GM18517 (cell line): Measurements from ENCODE around the gene BTNL8.

Source experiments
- ATAC-seq: cut with Tn5 transposase; IDR thresholded peaks from one replicate; pipeline ENCODE4 v1.9.1; 2021; ENCODE audit warnings: mild to moderate bottlenecking, moderate library complexity; ENCODE audit not compliant: unreplicated experiment

The BTNL8 gene

GRCh38 chr5:180898621-180899246 lies at the start of gene BTNL8:
TSS of gene BTNL8 (plus strand) at chr5:180899159. CDS start at chr5:180899311, 152 bp downstream.
- ATAC-seq, result no peak

DNA sequence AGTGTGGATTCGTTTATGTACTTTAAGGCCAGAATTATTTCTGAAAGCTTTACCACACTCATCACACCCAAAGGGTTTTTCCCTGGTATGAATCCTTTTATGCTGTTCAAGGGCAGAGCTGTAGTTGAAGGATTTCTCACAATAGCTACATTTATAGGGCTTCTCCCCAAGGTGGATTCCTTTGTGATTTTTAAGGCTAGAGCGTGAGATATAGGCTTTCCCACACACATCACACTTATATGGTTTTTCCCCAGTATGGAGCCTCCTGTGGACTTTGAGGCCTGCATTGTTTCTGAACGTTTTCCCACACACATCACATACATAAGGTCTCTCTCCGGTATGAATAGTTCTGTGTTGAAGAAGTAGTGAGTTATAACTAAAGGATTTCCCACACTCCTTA lies 49.1 kb upstream of the BTNL8 start:
- ATAC-seq, result no peak

DNA sequence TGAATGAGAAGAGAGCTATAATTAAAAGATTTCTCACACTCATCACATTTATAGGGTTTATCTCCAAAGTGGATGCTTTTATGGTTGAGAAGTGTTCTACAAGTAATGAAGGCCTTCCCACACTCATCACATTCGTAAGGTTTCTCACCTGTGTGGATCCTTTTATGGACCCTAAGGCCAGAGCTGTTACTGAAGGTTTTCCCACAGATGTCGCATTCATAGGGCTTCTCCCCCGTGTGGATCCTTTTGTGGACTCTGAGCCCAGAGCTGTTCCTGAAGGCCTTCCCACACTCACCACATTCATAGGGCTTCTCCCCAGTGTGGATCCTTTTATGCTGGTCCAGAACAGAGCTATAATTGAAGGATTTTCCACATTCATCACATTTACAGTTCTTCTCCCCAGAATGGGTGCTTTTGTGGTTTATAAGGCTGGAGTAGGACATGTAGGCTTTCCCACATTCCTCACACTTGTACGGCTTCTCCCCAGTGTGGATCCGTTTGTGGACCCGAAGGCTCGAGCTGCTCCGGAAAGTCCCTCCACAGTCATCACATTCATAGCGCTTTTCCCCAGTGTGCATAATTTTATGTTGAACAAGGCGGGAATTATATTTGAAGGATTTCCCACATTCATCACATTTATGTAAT lies 48.4 kb upstream of the BTNL8 start:
- ATAC-seq, result no peak

GRCh38 chr5:180852495-180852894 lies 46.5 kb upstream of the BTNL8 start:
- ATAC-seq, result no peak

DNA sequence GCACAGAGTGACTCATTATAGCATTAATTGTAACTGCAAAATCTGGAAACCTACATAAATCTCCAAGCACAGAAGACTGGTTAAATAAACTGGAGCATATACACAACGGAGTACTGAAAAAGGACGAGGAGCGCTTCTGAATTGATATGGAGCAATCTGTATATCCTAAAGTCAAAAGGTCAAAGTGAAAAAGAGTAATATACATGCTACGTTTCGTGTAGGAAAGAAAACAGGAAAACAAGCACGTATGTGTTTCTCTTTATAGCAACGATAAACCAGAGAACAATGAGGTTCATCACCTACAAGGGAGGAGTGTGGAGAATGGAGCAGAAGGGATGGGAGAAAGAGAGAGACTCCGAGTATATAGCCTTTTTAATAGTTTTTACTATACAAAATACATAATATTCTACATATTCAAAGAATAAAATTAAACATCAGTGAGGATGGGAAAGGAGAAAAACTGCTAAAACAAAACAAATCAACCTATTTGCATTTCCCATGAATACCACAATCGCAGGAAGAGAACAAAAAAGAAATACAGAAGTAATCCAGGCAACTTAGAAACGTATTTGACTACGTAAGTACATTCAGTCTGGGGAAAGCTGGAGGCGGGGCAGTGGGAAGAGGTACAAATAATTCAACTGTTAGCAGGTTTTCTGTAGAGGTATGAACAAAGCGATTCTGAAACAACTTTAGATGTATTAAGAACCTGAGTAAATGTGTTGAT lies 45.7 kb upstream of the BTNL8 start:
- no peak for ATAC-seq

GRCh38 chr5:180853848-180854176 lies 45.1 kb upstream of the BTNL8 start:
- ATAC-seq, result no peak

DNA sequence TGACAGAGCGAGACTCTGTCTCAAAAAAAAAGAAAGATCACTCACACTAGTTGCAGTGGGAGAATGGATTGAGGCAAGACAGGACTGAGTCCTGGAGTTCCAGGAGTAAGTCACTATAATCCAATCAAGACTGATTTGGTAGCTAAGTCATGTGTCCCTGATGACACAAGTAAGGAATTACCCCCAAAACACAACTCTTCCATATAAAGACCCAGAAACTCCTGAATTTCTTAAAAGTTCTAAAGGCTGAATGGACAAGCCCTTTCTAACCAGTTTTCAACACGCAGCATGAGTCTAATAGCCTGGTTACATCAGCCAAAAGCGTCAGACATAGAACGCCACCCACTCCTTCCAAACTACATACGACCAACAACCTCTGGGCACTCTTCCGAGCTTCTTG lies 40.4 kb upstream of the BTNL8 start:
- no peak for ATAC-seq

DNA sequence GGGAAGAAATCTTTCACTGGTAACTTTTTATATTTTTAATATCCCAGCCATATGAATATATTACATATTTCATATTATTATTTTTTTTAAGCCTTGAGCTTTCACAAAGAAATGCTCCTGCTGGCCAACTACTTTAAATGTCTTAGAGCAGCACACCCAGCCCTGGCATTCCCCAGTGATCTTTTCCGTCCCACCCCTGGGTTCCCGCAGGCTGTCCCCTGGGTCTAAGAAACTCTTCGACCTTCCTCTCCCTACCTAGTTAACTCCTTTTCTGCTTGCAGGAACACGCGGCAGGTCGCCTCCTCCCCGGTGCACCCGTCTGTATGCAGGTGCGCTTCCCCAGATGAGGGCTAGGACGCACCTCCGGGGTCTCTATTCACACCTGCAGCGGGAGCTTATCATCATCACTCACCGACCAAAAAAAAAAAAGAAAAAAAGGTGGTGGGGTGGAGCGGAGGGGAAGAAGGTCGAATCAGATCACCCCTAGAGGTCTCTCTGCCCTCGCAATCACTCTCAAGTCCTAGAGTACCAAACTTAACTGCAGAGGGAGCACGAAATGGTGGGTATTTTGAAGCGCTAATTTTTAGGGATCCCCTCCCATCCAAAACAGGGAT lies 38.6 kb upstream of the BTNL8 start:
- ATAC-seq, result peak; percentile 45

DNA sequence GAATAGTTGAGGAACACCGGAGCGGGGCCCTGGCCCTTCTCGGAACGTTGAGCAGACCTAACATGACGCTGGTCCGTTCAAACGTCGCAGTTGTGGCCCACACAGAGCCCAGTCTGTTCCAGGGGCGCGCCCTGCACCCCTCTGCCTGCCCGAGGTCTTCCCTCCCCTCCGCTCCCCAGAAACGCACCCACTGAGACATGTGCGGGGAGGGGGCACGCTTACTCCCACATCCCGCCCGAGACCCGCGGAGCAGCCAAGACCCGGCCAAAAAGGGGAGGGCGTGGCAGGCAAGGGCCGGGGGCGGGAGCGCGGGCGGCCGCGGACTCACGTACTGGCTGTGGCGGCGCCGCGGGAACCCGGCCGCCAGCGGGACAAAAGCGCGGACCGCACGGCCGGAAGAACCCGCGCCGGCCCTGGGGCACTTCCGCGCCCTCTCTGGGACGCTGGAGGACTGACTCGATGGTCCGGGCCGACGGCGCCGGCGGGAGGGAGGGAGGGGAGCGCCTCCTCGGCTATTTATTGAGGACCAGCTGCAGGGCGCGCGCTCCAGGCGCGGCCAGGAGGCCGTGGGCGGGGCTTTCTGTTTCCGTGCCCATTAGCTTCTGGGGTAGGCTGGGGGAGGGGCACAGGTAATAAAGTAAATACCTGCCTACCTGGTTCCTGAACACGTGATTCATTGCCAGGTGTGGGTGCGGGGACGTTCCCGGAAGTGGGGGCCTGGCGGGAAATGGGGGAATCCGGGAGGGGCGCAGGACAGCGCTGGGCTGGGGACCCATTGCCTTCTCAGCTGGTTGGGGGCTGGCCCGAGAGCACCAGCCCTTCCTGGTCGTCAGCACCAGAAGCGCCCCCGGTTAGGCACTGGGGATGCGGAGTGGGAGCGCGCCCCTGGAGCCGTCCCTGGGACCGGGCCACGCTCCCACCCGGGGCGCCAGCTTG lies 37.8 kb upstream of the BTNL8 start, which contains the start of gene ZFP62:
TSS of gene ZFP62 (minus strand) at position 390 of the 936 bp plus-strand sequence. CDS start at position 333, 57 bp downstream.
- ATAC-seq, result peak; percentile 68

DNA sequence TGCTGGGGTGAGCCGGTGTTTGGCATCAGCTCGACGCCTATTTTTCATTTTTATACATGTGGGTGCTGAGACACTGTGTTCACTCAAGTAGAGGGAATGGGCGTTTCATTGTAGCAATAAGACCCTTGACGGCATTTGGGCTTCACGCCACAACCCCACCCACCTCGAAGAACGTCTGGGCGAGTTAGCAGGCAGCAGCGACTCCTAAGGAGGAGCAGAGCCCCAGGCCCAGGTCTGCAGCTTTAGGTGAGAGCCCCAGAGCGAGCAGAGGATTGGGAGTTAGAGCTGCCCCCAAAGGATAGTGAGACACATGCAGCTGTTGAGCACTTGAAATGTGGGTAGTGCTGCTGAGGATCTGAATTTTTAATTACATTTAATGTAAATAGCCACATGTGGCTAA lies 36.3 kb upstream of the BTNL8 start:
- no peak for ATAC-seq

DNA sequence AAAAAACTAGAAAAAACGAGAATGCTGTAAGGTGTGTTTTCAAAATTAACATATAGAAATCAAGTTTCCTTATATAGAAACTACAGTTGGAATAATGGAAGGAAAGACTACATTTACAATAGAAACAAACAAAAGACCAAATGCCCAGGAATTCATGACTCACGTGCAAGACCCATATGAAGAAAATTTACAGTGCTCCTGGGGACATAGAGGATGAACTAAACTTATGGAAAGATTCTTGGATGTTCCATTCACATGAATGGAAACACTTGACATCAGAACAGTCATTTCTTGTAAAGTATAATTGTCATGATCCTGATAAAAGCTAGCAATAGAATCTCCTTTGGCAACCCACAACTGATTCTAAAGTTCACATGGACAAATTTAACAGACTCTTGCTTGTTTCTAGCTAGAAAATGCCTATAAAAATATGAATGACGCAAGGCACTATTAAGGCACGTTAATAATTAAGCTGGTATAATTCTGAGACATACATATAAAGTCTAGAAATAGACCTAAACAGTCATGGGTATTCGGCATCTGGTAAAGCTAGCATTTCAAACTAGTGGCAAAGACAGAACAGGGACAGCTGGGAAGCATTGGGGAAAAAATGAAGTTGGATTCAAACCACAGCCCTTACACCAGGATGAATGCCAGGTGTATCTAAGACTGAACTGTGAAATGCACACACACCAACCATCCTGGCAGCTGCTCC lies 32.8 kb upstream of the BTNL8 start:
- ATAC-seq, result no peak

GRCh38 chr5:180866985-180867384 lies 32.0 kb upstream of the BTNL8 start:
- no peak for ATAC-seq

DNA sequence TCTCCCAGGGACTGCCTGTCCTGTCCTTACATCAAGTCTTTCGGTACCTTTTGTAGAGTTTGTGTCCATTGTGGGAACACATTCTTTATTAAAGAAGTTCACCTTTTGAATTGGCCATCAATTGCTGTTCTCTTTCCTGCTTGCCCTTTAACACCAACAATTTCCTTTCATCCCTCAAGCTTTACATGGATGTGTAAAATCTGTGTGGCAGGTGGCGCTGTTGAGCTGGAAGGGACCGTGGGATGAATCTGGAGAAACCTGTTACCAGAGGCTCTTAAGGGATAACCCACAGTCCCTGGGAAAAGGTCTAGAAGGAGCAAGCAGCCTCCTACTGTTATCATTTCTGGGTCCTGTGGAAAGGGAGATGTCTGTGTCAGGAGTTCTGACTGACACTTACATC lies 30.0 kb upstream of the BTNL8 start:
- no peak for ATAC-seq

DNA sequence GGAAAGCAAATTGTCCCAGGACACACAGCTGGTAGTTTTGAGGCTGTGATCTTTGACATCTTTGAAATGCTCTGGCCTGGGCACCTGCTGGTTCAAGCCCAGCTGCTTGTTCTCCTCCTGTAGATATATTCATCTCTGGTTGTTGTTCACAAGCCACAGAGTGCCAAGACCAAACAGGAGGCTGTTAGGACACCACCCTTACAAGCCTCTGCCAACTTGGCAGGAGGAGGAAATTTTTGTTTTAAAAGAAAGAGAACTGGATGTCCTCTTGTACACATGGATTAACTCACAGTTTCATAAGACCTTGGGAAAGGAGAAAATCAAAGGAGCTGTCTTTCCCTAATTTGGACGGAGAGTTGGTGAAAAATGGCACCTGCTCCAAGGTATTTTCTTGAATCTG lies 29.4 kb upstream of the BTNL8 start:
- ATAC-seq, result no peak

DNA sequence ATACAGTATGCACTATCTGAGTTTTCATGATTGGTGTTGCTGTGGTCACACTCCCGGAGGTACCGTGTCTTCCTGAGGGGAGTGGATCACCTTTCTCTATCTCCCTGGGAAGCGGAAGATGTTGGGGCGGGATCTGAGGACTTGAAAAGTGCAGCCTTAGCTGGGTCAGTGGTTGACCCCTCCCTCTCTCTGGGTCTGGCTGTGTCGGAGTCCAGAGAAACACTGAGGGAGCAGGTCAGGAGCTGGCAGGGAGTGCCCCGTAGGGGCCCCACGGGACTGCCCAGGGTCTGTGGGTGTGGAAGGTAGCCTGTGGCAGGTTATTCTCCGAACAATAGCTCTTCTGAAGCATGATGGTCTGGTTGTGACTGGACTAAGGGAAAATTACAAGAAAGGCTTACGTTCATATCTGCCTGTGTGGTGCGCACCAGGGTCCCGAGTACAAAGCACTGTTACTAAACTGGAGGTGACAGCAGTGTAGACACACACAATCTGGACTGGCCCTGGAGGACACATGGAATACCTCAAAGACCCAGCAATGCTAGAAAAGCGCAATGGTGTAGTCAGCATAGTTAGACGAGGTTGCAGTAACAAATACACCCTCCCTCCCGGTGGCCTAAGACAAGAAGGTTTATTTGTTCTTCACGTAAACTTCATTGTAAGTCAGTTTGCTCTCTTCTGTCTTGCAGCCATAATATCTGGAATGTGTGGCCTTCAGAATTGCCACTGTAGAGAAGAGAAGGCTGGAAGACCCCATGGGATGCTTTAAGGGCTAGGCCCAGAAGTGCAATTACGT lies 28.5 kb upstream of the BTNL8 start:
- ATAC-seq, result no peak

DNA sequence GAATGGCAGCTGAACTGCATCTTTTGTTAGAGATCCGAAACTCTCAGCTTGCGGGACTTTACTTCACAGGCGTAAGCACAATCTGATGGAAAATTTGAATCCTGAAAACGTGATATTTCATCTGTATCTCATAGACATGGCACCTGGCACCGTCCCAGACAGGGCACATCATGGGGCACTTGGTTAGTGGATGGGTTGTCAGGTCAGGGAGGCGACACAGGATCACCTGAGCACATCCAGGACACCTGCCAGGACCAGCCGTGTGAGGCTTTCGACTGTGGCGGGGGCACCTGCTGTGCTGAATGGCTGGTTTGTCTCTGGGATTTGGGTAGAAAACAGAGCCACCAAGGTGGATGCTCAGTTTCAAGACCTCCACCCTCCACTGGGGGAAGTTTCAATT lies 26.5 kb upstream of the BTNL8 start:
- no peak for ATAC-seq

DNA sequence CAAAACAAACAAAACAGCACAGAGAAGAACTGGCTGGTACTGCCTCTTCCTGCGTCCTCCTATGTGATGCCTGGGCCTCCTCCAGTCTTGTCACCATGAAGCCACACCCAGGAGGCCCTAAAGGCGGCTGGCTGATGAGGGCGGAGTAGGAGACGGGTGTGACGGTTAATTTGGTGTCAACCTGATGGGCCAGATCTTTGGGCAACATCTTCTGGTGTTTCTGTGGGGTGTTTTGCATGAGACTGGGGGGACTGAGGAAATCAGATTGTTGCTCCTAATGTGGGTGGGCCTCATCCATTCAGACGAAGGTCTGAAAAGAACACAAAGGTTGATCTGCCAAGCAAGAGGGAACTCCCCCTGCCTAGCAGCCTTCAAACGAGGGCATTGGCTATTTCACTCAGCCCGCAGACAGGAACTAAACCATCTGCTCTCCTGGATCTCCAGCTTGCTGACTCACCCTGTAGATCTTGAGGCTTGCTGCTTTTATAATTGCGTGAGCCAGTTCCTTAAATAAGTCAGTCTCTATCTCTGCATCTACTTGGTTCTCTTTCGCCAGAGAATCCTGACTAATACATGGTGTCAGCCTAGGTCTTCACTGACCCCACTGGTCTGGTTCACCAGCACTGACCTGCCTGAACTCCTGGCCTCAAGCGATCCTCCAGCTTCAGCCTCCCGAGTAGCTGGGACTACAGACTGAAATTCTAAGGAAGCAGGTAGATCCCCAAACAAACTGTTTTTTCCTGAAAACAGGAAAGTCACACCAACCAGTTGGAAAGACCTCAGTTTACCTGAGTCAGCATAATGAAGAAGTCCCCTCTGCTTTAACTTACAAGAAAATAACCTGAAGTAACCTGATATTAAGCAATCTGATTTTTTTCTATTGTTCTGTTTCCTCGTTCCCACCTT lies 25.1 kb upstream of the BTNL8 start:
- no peak for ATAC-seq
